ENCODE data around the gene WIPF2.

DNA sequence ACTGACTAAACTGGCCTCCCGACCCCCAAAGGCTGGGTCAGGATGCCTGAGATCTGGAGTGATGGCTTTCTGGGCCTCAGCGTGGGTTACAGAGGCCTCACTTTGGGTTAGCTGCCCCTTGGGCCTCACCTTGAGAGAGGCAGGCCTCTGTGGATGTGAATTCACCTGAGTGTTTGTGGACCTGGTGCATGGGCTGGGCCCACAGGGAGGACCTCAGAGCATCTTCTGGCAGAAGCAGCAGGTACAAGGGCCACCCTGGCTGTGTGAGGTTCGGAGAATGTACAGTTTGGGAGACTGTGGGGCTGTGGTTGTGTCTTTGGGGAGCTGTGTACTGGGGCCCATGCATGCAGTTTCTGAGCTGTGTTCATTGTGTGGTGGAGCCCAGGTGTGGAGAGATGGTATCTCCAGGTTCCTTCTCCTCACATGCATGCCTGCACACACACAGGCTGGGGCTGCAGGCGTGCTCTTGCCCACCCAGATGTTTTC is 108.2 kb downstream of the WIPF2 start:
- TF ChIP-seq, protein P1, sequence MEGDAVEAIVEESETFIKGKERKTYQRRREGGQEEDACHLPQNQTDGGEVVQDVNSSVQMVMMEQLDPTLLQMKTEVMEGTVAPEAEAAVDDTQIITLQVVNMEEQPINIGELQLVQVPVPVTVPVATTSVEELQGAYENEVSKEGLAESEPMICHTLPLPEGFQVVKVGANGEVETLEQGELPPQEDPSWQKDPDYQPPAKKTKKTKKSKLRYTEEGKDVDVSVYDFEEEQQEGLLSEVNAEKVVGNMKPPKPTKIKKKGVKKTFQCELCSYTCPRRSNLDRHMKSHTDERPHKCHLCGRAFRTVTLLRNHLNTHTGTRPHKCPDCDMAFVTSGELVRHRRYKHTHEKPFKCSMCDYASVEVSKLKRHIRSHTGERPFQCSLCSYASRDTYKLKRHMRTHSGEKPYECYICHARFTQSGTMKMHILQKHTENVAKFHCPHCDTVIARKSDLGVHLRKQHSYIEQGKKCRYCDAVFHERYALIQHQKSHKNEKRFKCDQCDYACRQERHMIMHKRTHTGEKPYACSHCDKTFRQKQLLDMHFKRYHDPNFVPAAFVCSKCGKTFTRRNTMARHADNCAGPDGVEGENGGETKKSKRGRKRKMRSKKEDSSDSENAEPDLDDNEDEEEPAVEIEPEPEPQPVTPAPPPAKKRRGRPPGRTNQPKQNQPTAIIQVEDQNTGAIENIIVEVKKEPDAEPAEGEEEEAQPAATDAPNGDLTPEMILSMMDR (conservative IDR thresholded peaks at IDR 0.05; ENCODE audit: low read depth, low read length): no peak
- no peak for TF ChIP-seq EZH2 (IDR thresholded peaks at IDR 0.05; ENCODE audit: low read length, unreplicated experiment)
